GM21367 (cell line): ENCODE measurements around the gene LMO7.
"Not testable (repeated sequence)": the region's sequence is repeated elsewhere in the genome, so short reads cannot be mapped to it uniquely, and the experiment has no call there.

ENCODE experiments used
- ATAC-seq: cut with Tn5 transposase; IDR thresholded peaks from one replicate; pipeline ENCODE4 v1.9.1; 2021; ENCODE audit not compliant: unreplicated experiment

The LMO7 gene

GRCh38 chr13:75647126-75647784, 11.1 kb downstream of the LMO7 start:
- ATAC-seq = peak; percentile 73

- ATAC-seq = no peak
Measured at GRCh38 chr13:75648446-75648845, 12.3 kb downstream of the LMO7 start.

- ATAC-seq = no peak
Measured at GRCh38 chr13:75651013-75651412, 14.9 kb downstream of the LMO7 start.

- ATAC-seq = no peak
Measured at GRCh38 chr13:75652726-75653125, 16.6 kb downstream of the LMO7 start.

GRCh38 chr13:75656425-75656989, 20.4 kb downstream of the LMO7 start:
- ATAC-seq = no peak

- ATAC-seq = no peak
Measured at GRCh38 chr13:75657111-75657510, 21.0 kb downstream of the LMO7 start.

GRCh38 chr13:75660694-75661093, 24.6 kb downstream of the LMO7 start:
- no peak for ATAC-seq

GRCh38 chr13:75661443-75661842, 25.3 kb downstream of the LMO7 start:
- ATAC-seq = no peak

GRCh38 chr13:75666646-75667351, 30.7 kb downstream of the LMO7 start:
- ATAC-seq = no peak

GRCh38 chr13:75669706-75670105, 33.6 kb downstream of the LMO7 start:
- no peak for ATAC-seq

- no peak for ATAC-seq
Measured at GRCh38 chr13:75670496-75670895, 34.4 kb downstream of the LMO7 start.

GRCh38 chr13:75675421-75675820, 39.3 kb downstream of the LMO7 start:
- ATAC-seq = no peak

GRCh38 chr13:75679459-75679858, 43.3 kb downstream of the LMO7 start:
- ATAC-seq = no peak

GRCh38 chr13:75680251-75680650, 44.1 kb downstream of the LMO7 start:
- ATAC-seq = not testable (repeated sequence)

GRCh38 chr13:75682326-75682725, 46.2 kb downstream of the LMO7 start:
- ATAC-seq = no peak

GRCh38 chr13:75685239-75685697, 49.1 kb downstream of the LMO7 start:
- ATAC-seq = no peak

- no peak for ATAC-seq
Measured at GRCh38 chr13:75687150-75687763, 51.1 kb downstream of the LMO7 start.

- no peak for ATAC-seq
Measured at GRCh38 chr13:75689686-75690085, 53.6 kb downstream of the LMO7 start.

GRCh38 chr13:75690607-75691006, 54.5 kb downstream of the LMO7 start:
- no peak for ATAC-seq

- ATAC-seq = no peak
Measured at GRCh38 chr13:75691183-75691582, 55.1 kb downstream of the LMO7 start.

- no peak for ATAC-seq
Measured at GRCh38 chr13:75693227-75693626, 57.1 kb downstream of the LMO7 start.

GRCh38 chr13:75694722-75695121, 58.6 kb downstream of the LMO7 start:
- ATAC-seq = no peak
